ENCODE data around the gene CATSPER1.
A peak's percentile ranks its signal among the peaks of the same experiment; 100 is the strongest.

CATSPER1 gene

DNA sequence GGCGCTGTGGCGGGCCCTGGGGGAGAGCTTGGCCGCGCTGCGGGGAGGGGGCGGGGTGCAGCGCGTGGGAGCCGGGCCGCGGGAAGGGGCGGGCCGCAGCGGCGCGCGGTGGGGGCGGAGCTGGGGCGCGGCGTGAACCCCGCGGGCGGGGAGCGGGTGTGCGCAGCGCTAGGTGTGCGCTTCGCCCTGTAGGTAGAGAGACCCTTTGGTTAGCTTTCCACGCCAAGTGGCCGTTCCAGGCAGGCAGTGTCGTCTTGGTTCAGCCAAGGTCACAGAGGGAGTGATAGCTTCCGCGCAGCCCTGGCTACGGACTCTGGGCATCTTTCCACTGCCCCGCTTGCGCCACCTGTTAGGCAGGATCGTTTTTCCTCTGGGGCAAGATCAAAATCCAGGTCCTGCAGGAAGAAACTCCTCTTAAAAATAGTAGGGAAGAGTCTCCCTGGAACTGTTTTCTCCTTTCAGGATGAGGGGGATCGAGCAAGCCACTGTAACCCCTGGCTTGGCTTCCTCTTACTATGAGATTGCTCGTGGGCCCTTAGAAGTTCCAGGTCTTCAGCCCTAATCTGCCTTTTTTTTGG, 23.5 kb downstream of the CATSPER1 start:
- no peak for DNase-seq (ENCODE audit: low read depth in 2 of 2)

DNA sequence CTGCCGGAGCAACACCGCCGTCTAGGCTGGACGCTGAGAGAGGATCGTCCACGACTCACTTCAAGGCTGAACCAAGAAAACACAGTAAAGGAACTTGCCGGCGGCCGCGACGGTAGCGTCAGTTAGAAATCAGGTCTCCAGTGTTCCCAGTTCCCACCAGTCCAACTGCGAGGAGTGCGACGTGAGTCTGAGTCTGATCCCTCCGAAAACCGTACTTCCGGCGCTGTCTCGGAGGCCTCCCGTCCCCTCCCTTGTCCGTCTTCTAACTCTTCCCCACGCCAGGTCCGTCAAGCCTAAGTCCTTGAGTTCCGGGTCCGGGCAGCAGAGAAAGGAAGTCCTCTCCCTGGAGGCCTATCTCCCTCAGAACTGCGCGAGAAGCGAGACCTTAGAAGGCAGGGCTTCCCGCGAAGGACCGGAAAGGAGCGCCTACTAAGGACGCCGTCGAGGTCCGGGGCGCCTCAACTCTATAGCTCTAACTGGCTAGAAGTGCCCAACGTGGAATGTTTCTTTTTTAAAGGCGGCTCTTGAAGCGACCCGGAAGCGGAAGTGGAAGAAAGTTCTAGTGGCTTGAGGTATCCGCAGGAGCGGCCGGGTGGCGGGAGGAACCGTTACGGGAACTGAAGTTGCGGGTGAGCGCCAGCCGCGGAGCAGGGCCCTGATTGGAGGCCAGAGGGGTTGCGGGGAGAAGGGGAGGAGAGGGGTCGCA, 24.2 kb downstream of the CATSPER1 start, which contains the start of the genes BANF1 and EIF1AD:
Gene BANF1 (plus strand): TSS at position 562 of the 706 bp plus-strand sequence. CDS start 748 bp downstream, outside the sequence.
Gene EIF1AD (minus strand): TSS at position 216 of the 706 bp plus-strand sequence. CDS start 1,768 bp downstream, outside the sequence.
- DNase-seq (ENCODE audit: low read depth in 2 of 2): peak; percentile 86 to 87

GRCh38 chr11:65997286-65997685, 29.0 kb downstream of the CATSPER1 start:
- DNase-seq (ENCODE audit: low read depth in 2 of 2): no peak

DNA sequence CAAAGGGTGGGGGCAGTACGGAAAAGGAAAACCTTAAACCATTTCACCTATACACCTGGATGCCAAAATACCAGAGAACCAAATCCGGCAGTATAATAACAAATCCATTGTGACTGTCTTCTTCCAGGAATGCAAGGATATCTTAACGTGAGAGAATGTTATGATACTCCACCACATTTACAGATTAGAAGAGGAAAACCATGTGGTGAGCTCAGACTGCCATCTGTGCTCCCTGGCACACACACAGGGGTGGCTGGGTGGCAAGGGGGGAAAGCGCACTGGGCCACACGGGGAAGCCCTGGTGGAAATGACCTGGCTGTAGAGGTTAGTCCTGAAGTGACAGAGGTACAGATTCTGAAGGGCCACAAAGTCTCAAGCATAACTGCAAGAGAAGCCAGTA, 34.2 kb downstream of the CATSPER1 start:
- DNase-seq (ENCODE audit: low read depth in 2 of 2): no peak

DNA sequence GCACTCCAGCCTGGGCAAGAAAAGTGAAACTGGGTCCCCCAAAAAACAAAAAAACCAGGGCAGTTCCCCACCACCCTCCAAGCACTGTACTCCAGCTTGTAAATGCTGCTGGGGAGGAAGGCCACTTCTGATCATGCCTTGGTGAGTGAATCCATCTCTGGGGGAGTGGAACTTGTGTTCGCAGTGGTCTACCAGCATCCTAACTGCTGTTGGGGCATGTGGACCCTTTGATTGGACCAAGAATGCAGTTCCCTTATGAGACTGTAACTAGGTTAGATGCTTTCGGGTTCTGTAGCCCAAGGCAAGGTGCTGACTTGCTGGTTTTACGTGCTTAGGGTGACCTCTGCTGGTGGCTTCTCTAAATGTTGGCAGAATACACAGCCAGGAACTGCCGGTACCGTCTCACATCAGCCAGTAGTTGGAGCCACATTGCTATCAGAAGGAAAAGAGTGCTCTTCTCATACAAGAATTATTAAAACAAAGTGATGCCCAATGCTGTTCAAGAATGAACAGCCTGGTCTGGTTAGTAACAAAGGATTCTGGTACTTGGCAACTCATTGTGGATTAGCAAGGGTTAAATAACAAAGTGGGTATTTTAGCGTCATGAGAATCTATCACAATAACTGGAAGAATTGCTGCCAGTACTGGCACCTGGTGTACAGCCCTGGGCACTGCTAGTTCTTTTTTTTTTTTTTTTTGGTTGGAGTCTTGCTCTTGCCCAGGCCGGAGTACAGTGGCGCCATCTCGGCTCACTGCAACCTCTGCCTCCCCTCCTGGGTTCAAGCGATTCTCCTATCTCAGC, 37.3 kb downstream of the CATSPER1 start:
- DNase-seq (ENCODE audit: low read depth in 2 of 2): peak; percentile 88 to 90

- no peak for DNase-seq (ENCODE audit: low read depth in 2 of 2)
Measured at GRCh38 chr11:65987336-65987735, 38.9 kb downstream of the CATSPER1 start.

- no peak for DNase-seq (ENCODE audit: low read depth in 2 of 2)
Measured at GRCh38 chr11:65983589-65983987, 42.7 kb downstream of the CATSPER1 start.

- DNase-seq (ENCODE audit: low read depth in 2 of 2): no peak
Measured at GRCh38 chr11:65982824-65983588, 43.3 kb downstream of the CATSPER1 start.

GRCh38 chr11:65981972-65982823, 44.1 kb downstream of the CATSPER1 start:
- DNase-seq (ENCODE audit: low read depth in 2 of 2): no peak

GRCh38 chr11:65981101-65981740, 45.1 kb downstream of the CATSPER1 start:
- no peak for DNase-seq (ENCODE audit: low read depth in 2 of 2)

GRCh38 chr11:65979261-65979759, 47.0 kb downstream of the CATSPER1 start:
- no peak for DNase-seq (ENCODE audit: low read depth in 2 of 2)

- no peak for DNase-seq (ENCODE audit: low read depth in 2 of 2)
Measured at GRCh38 chr11:65978391-65979238, 47.7 kb downstream of the CATSPER1 start.

GRCh38 chr11:65977621-65978390, 48.5 kb downstream of the CATSPER1 start:
- no peak for DNase-seq (ENCODE audit: low read depth in 2 of 2)

DNA sequence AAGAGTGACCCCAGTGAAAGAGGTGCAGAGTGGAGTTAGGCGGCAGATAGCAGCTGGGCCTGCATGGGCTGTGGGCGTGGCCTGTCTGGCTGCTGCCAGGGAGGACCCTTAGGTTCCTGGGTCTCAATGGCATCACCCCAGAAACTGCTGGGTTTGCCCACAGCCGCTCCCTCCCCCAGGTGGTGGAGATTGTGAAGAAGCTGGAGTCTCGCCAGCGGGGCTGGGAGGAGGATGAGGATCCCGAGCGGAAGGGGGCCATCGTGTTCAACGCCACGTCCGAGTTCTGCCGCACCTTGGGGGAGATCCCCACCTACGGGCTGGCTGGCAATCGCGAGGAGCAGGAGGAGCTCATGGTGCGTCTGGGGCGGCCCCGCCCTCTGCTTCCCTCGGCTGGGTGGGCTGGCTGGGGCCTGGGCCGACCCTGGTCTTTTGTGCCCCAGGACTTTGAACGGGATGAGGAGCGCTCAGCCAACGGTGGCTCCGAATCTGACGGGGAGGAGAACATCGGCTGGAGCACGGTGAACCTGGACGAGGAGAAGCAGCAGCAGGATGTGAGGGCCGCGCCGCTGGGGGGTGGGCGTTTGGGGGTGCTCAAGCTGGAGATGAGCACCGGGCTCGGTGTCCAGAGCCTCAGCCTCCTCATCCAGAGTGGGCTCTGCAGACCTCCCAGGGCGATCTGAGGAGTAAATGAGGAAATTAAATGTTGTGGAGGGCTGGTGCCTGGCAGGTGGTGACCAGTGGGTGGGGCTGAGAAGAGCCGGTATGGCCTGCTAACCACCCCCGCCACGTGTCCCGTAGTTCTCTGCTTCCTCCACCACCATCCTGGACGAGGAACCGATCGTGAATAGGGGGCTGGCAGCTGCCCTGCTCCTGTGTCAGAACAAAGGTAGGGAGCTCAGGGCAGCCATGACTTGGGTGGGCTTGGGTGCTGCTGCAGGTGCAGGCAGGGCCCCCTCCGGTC, 49.8 kb downstream of the CATSPER1 start:
- no peak for DNase-seq (ENCODE audit: low read depth in 2 of 2)

- no peak for DNase-seq (ENCODE audit: low read depth in 2 of 2)
Measured at GRCh38 chr11:65975771-65976170, 50.5 kb downstream of the CATSPER1 start.

DNA sequence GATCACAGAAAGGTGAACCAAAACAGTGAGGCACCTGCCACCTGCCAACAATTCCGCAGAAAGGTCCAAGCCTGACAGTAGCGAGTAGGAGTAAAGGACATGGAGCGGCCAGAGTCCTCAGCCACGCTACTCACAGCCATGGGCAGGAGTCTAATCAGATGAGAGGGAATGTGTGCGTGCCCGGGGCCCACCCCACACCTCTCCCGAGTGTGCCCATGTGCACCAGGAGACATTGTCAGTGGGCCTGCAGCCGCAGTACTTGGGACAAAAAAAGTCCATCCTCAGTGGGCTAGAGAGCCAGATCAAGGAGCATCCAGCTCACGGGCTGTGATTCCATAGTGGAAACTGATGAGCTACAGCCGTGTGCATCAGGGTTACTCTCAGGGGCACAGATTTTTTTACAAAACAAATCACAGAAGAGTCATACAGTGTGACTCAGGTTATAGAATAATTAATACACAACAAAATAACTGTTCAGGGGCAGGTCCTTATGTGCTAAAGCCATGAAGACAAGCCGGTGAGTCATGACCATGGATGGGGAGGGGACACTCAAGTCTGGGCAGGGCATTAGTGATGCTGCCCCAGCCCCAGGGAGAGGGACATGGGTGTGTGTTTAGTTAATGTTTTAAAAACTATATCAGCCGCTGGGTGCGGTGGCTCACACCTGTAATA, 52.7 kb downstream of the CATSPER1 start:
- DNase-seq (ENCODE audit: low read depth in 2 of 2): no peak

- no peak for DNase-seq (ENCODE audit: low read depth in 2 of 2)
Measured at GRCh38 chr11:65972116-65972515, 54.2 kb downstream of the CATSPER1 start.
